Naive thymus-derived CD4-positive, alpha-beta T cell (primary cell): ENCODE results near the gene PAX5. TPM values are rescaled to one million over a fixed set of nuclear protein-coding genes. Genes with fewer than 3 reads are reported as not detected.

Experiments
- ATAC-seq: fragments of 150-1000 bp; cut with Tn5 transposase; 2 replicates; pipeline ENCODE4 v1.10.0; 2021; ENCODE audit warnings: mild to moderate bottlenecking, moderate library complexity
- CTCF ChIA-PET: fragments of 350-600 bp; sonication (Branson Sonifier 250); formaldehyde crosslinking; loops from one replicate; lab custom pipeline; 2021; ENCODE audit warnings: antibody characterized with exemption; lab: Charles Lee
- POLR2A ChIA-PET: fragments of 350-600 bp; sonication (Branson Sonifier 250); formaldehyde crosslinking; loops from one replicate; lab custom pipeline; 2021; ENCODE audit warnings: antibody characterized with exemption, inconsistent platforms; lab: Charles Lee
- DNase-seq, 9 donors: peaks; one replicate each; pipeline versions ENCODE4 v3.0.0 to v3.0.0-alpha.2; 2020 to 2022; ENCODE audit warnings: mixed read lengths in 1 of 9
- H3K27ac ChIP-seq: one replicate; pipeline ENCODE4 v1.7.0; 2013; ENCODE audit warnings: mild to moderate bottlenecking, low read depth, low read length, moderate library complexity
- H3K27me3 ChIP-seq, 2 donors: one replicate each; pipeline ENCODE4 v1.7.0; 2013; ENCODE audit warnings: low read length in 2 of 2, mild to moderate bottlenecking in 2 of 2, moderate library complexity in 2 of 2; ENCODE audit not compliant: control insufficient read depth in 2 of 2, insufficient read depth in 2 of 2
- H3K36me3 ChIP-seq, 3 experiments: 1 replicate in 2 of 3; 2 replicates in 1 of 3; pipeline ENCODE4 v1.7.0; 2013; ENCODE audit warnings: low read length in 3 of 3, mild to moderate bottlenecking in 3 of 3, moderate library complexity in 1 of 3; ENCODE audit not compliant: insufficient read depth in 3 of 3, control insufficient read depth in 2 of 3
- H3K4me1 ChIP-seq, 2 donors: one replicate each; pipeline ENCODE4 v1.7.0; 2013; ENCODE audit warnings: low read length in 2 of 2, mild to moderate bottlenecking in 2 of 2, moderate library complexity in 1 of 2; ENCODE audit not compliant: control insufficient read depth in 2 of 2, insufficient read depth in 2 of 2
- H3K4me3 ChIP-seq: 2 replicates; pipeline ENCODE4 v1.7.0; 2013; ENCODE audit warnings: mild to moderate bottlenecking, low read length
- H3K9me3 ChIP-seq, 3 experiments: 1 replicate in 2 of 3; 2 replicates in 1 of 3; pipeline ENCODE4 v1.7.0; 2013; ENCODE audit warnings: low read length in 3 of 3; ENCODE audit not compliant: control insufficient read depth in 2 of 3
- H3K27ac Mint-ChIP-seq, 9 donors: one replicate each; pipeline ENCODE4 v1.8.0; 2020 to 2022; ENCODE audit warnings: mixed read lengths in 9 of 9, mild to moderate bottlenecking in 8 of 9, moderate library complexity in 5 of 9, inconsistent platforms in 2 of 9
- H3K27me3 Mint-ChIP-seq, 5 donors: one replicate each; pipeline ENCODE4 v1.8.0; 2021 to 2022; ENCODE audit warnings: mixed read lengths in 5 of 5, mild to moderate bottlenecking in 1 of 5
- H3K36me3 Mint-ChIP-seq, 5 donors: one replicate each; pipeline ENCODE4 v1.8.0; 2020 to 2022; ENCODE audit warnings: mixed read lengths in 5 of 5, mild to moderate bottlenecking in 3 of 5, inconsistent platforms in 1 of 5
- H3K4me1 Mint-ChIP-seq, 7 donors: one replicate each; pipeline ENCODE4 v1.8.0; 2020 to 2022; ENCODE audit warnings: mixed read lengths in 7 of 7, mild to moderate bottlenecking in 3 of 7, inconsistent platforms in 1 of 7
- H3K4me3 Mint-ChIP-seq, 10 donors: one replicate each; pipeline ENCODE4 v1.8.0; 2020 to 2022; ENCODE audit warnings: mild to moderate bottlenecking in 10 of 10, mixed read lengths in 10 of 10, moderate library complexity in 6 of 10, inconsistent platforms in 2 of 10
- H3K9me3 Mint-ChIP-seq, 11 donors: one replicate each; pipeline ENCODE4 v1.8.0; 2020 to 2022; ENCODE audit warnings: mixed read lengths in 11 of 11, mild to moderate bottlenecking in 4 of 11, inconsistent platforms in 1 of 11, moderate library complexity in 1 of 11
- intact Hi-C, 2 donors: fragments of 100-400 bp; cut with micrococcal nuclease; formaldehyde crosslinking; loops; one replicate each; pipeline ENCODE4 v1.15.1; 2023
- polyA plus RNA-seq, 2 donors: library from polyadenylated mRNA; unstranded; fragments of 300-500 nt; fragmentation: Illumina TruSeq; gene quantifications; one replicate each; pipeline ENCODE4 v1.2.3, GENCODE V29; 2021
- total RNA-seq, 6 experiments: library from RNA in 5 of 6; stranded (reverse) in 5 of 6; gene quantifications; 1 replicate in 5 of 6; 2 replicates in 1 of 6; pipeline ENCODE4 v1.2.3 and lab custom pipeline; 2021 to 2026

PAX5 gene
- total and polyA plus RNA-seq, 7 experiments from 2014 or later = 0.10 to 8.0 (median 0.38) TPM; not detected in 1

DNA sequence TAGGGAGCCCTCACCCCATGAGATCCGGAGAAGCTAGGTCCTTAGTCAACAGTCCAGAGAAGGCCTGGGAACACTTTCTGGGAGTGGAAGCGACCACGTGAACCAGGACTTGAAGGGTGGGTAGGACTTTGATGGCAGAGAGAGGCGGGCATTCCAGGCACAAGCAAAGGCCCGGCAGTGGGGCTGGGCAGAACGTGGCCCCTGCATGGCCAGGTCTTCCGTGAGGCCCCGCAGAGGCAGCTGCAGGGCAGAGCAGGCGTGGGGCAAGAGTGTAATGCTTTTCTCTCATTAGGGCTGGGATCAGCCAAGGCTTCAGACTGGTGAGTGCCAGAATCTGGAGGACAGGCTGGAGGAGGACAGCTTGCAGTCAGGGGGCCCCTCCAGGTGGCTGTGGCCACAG lies 184.1 kb downstream of the PAX5 start:
- ATAC-seq = no peak
- H3K36me3 Mint-ChIP-seq = no peaks in the 10 kb centered on the region
- no peaks in the 10 kb centered on the region for H3K9me3 Mint-ChIP-seq

DNA sequence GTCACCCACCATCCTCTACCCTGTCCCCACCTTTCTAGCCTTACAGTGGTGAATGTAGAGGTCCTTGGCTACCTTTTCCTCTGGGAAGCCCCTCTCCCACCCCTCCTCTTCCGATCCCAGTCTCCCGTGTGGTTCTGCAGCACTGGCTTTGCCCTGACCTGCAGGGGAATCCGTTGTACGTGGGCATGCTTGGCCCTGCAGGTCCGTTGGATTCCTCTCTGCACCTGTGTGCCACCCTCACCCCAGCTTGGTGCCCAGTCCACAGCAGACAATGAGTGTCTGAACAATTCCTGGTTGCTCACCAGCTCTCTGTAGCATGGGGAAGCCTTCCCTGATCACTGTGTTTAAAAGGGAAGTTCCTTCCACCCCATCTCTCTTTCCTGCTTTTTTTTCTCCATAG lies 185.1 kb downstream of the PAX5 start:
- Mint-ChIP-seq H3K27me3 (peaks cover 0 to 2% (median 0%) of the 10 kb centered on the region in 5 donors), H3K4me1 (no peaks in the 10 kb centered on the region), H3K27ac (no peak overlapping the region), H3K9me3 (no peaks in the 10 kb centered on the region), H3K4me3 (no peak overlapping the region), H3K36me3 (no peaks in the 10 kb centered on the region)
- H3K27me3 ChIP-seq = no peaks in the 10 kb centered on the region
- no peak overlapping the region for H3K4me3 ChIP-seq
- intact Hi-C loops = no loop called here
- H3K4me1 ChIP-seq = no peaks in the 10 kb centered on the region
- ATAC-seq (no peak), DNase-seq (no peak)
- H3K9me3 ChIP-seq = no peaks in the 10 kb centered on the region
- H3K27ac ChIP-seq = no peak overlapping the region
- ChIA-PET CTCF (no interaction called here), POLR2A (no interaction called here)
- H3K36me3 ChIP-seq = no peaks in the 10 kb centered on the region

More for the DNA sequence above, 184.1 kb downstream of the PAX5 start:
- H3K4me1 Mint-ChIP-seq = no peaks in the 10 kb centered on the region
- intact Hi-C loops = loop anchor here in 1 of 2 donors (10.0 kb wide), 1 partner anchor 215 kb away; no protein-coding TSS in a partner anchor
- peaks cover 0 to 2% (median 0%) of the 10 kb centered on the region in 5 donors for H3K27me3 Mint-ChIP-seq
- H3K27ac Mint-ChIP-seq = no peak overlapping the region
- POLR2A ChIA-PET = no interaction called here
- H3K27ac ChIP-seq = no peak overlapping the region
- no peak overlapping the region for H3K4me3 Mint-ChIP-seq
- no peaks in the 10 kb centered on the region for H3K27me3 ChIP-seq
- CTCF ChIA-PET = no interaction called here
- no peak overlapping the region for H3K4me3 ChIP-seq
- H3K36me3 ChIP-seq = no peaks in the 10 kb centered on the region
- DNase-seq = no peak
- H3K4me1 ChIP-seq = no peaks in the 10 kb centered on the region
- H3K9me3 ChIP-seq = no peaks in the 10 kb centered on the region

DNA sequence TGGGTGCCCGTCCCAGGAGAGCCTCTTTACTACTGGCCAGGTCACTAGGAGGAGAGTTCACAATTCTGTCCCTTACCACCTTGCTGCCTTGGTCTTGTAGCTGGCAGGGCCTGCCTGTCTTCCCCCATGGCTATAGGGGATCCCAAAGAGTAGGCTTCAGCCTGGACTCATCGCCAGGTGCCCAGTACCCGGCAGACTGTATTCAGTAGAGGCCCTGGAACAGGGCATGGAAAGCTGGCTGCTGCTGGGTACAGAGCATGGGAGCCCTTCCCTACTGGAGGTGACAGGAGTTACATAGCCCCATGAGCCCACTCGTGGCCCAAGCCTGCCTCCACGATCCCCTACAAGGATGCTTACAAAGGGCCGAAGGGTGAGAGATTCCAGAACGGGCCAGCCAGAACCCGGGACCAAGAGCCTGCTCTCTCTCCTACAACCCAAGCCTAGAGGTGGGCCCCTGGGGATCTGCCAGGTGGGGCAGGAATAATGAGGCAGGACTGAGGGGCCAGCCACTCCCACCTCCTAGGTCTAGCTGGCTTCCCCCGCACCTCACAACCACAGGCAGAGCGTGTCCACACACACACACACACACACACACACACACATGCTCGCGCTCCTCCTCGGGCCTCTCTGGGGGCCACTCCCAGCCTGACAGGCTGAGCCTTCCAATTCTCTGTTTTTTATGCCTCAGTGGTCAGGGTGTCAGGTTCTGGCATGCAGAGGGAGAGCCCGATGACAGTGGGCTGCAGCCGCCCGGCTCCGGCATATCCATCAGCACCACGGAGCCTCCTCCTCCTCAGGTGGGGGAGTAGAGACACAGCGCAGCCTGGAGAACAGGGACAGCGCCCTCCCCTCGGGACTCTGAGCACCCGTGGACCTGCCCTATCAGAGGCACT lies 186.0 kb downstream of the PAX5 start:
- intact Hi-C loops = no loop called here
- H3K27ac Mint-ChIP-seq = no peak overlapping the region
- no peaks in the 10 kb centered on the region for H3K27me3 Mint-ChIP-seq
- Histone ChIP-seq H3K36me3 (no peaks in the 10 kb centered on the region), H3K4me1 (no peaks in the 10 kb centered on the region), H3K27ac (no peak overlapping the region), H3K9me3 (no peaks in the 10 kb centered on the region), H3K27me3 (no peaks in the 10 kb centered on the region), H3K4me3 (no peak overlapping the region)
- no peak overlapping the region for H3K4me3 Mint-ChIP-seq
- peak; percentile 16 for ATAC-seq
- no peaks in the 10 kb centered on the region for H3K36me3 Mint-ChIP-seq
- ChIA-PET POLR2A (no interaction called here), CTCF (no interaction called here)
- no peaks in the 10 kb centered on the region for H3K4me1 Mint-ChIP-seq
- no peak for DNase-seq
- no peaks in the 10 kb centered on the region for H3K9me3 Mint-ChIP-seq

DNA sequence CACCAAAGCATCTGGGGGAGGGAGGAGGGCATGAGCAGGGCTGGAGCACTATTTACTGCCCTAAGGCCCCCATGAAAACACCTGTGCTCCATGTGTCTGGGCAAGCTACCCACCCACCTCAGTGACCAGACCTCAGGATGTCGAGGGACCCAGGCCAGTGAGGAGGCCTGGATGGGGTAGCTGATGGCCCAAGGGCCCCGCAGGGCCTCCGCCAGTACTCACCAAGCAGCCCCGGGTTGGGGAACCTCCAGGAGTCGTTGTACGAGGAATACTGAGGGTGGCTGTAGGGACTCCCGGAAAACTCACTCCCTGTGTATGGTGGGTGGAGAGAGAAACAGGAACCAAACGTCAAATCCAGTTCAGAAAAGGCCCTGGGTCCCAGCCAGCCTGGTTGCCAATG lies 187.4 kb downstream of the PAX5 start:
- ATAC-seq = no peak
- no peaks in the 10 kb centered on the region for H3K36me3 Mint-ChIP-seq
- Histone ChIP-seq H3K27me3 (no peaks in the 10 kb centered on the region), H3K9me3 (no peaks in the 10 kb centered on the region), H3K36me3 (no peaks in the 10 kb centered on the region), H3K27ac (no peak overlapping the region), H3K4me3 (no peak overlapping the region), H3K4me1 (no peaks in the 10 kb centered on the region)
- H3K27ac Mint-ChIP-seq = no peak overlapping the region
- no peak for DNase-seq
- no peaks in the 10 kb centered on the region for H3K9me3 Mint-ChIP-seq
- peaks cover 0 to under 1% (median 0%) of the 10 kb centered on the region in 7 donors for H3K4me1 Mint-ChIP-seq
- H3K4me3 Mint-ChIP-seq = no peak overlapping the region
- ChIA-PET CTCF (no interaction called here), POLR2A (no interaction called here)
- H3K27me3 Mint-ChIP-seq = peaks cover 0 to 2% (median 0%) of the 10 kb centered on the region in 5 donors
- intact Hi-C loops = no loop called here

DNA sequence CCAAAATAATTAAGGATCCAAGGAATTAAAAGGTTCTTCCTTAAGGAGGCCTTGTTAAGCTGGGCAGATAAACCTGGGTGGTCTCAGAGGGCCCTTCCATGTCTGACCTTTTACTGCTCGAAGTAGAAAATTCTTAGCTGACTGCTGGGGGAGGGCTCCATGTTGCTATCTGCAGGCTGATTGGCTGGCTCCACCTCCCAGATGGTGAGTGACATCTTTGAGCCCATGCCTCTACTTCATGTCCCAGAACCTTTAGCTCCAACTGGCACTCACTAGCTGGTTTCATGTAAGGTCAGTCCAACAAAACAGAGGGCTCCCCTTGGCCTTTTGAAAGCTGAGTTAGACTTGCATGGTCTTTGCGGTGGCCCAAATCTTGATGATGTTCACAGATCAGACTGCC lies 188.2 kb downstream of the PAX5 start:
- no peaks in the 10 kb centered on the region for H3K9me3 Mint-ChIP-seq
- peaks cover 0 to 4% (median 0%) of the 10 kb centered on the region in 7 donors for H3K4me1 Mint-ChIP-seq
- Histone ChIP-seq H3K4me3 (no peak overlapping the region), H3K27me3 (no peaks in the 10 kb centered on the region), H3K27ac (no peak overlapping the region), H3K4me1 (no peaks in the 10 kb centered on the region), H3K36me3 (no peaks in the 10 kb centered on the region), H3K9me3 (no peaks in the 10 kb centered on the region)
- CTCF ChIA-PET = no interaction called here
- no peaks in the 10 kb centered on the region for H3K36me3 Mint-ChIP-seq
- no peak overlapping the region for H3K27ac Mint-ChIP-seq
- no peak for ATAC-seq
- intact Hi-C loops = no loop called here
- POLR2A ChIA-PET = no interaction called here
- peaks cover 0 to 6% (median 0%) of the 10 kb centered on the region in 5 donors for H3K27me3 Mint-ChIP-seq
- H3K4me3 Mint-ChIP-seq = no peak overlapping the region
- DNase-seq = no peak

DNA sequence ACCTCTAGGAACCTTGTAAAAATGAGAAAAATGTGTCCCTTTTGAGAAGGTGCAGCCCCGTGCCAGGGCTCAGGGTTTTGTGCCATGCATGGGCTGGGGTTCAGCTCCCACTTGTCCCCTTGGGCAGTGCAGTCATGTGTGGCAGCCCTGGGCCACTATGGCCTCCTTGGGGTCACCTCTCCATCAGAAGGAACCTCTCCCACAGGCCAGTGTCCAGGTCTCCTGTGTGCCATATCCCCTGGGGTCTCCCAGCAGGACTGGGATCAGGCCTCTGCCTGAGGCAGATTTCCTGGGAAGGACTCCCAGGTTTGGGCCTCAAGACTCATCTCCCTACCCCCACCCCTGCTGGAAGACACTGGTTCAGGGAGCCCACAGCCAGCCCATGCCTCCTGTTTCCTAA lies 189.1 kb downstream of the PAX5 start:
- no peaks in the 10 kb centered on the region for H3K9me3 Mint-ChIP-seq
- H3K27me3 Mint-ChIP-seq = peaks cover 0 to 7% (median 0%) of the 10 kb centered on the region in 5 donors
- no peaks in the 10 kb centered on the region for H3K36me3 Mint-ChIP-seq
- Histone ChIP-seq H3K4me3 (no peak overlapping the region), H3K27me3 (no peaks in the 10 kb centered on the region), H3K36me3 (no peaks in the 10 kb centered on the region), H3K27ac (no peak overlapping the region), H3K4me1 (no peaks in the 10 kb centered on the region), H3K9me3 (no peaks in the 10 kb centered on the region)
- DNase-seq (no peak), ATAC-seq (no peak)
- no peak overlapping the region for H3K4me3 Mint-ChIP-seq
- intact Hi-C loops = no loop called here
- CTCF ChIA-PET = no interaction called here
- no peak overlapping the region for H3K27ac Mint-ChIP-seq
- H3K4me1 Mint-ChIP-seq = peaks cover 0 to 4% (median 0%) of the 10 kb centered on the region in 7 donors
- POLR2A ChIA-PET = no interaction called here

DNA sequence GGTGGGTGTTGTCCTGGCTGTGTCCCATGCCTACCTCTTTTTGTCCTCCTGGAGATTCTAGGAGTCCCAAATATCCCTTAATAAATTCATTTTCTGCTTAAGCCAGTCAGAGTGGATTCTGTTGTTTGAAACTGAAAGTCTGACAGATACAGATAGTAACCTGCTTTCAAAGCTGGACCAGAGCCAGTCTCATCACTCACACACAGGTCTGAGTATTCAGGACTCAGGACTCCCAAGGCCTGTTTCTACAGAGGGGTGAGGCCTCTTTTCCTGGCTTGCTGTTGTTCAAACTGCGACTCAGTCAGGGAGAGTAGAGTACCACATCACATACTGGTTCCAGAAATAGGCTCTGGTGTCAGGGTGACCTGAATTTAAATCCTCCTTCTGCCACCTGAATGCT lies 190.1 kb downstream of the PAX5 start:
- Histone ChIP-seq H3K4me3 (no peak overlapping the region), H3K27me3 (no peaks in the 10 kb centered on the region), H3K4me1 (no peaks in the 10 kb centered on the region), H3K36me3 (no peaks in the 10 kb centered on the region), H3K27ac (no peak overlapping the region), H3K9me3 (no peaks in the 10 kb centered on the region)
- peaks cover 0 to 4% (median 0%) of the 10 kb centered on the region in 7 donors for H3K4me1 Mint-ChIP-seq
- no peak for DNase-seq
- ATAC-seq = no peak
- CTCF ChIA-PET = no interaction called here
- no peaks in the 10 kb centered on the region for H3K9me3 Mint-ChIP-seq
- no peak overlapping the region for H3K27ac Mint-ChIP-seq
- H3K36me3 Mint-ChIP-seq = no peaks in the 10 kb centered on the region
- no peak overlapping the region for H3K4me3 Mint-ChIP-seq
- H3K27me3 Mint-ChIP-seq = peaks cover 0 to 12% (median 0%) of the 10 kb centered on the region in 5 donors
- POLR2A ChIA-PET = no interaction called here
- intact Hi-C loops = no loop called here
